NK-92 (cell line): ENCODE measurements around the gene SMCHD1.
"Not testable (repeated sequence)": the region's sequence is repeated elsewhere in the genome, so short reads cannot be mapped to it uniquely, and the experiment has no call there.

ENCODE experiments used
- DNase-seq: peaks from one replicate; lab custom pipeline; 2025; ENCODE audit not compliant: unreplicated experiment; lab: John Stamatoyannopoulos, UW

SMCHD1 gene

GRCh38 chr18:2811416-2811815 lies 155.9 kb downstream of the SMCHD1 start:
- no peak for DNase-seq

DNA sequence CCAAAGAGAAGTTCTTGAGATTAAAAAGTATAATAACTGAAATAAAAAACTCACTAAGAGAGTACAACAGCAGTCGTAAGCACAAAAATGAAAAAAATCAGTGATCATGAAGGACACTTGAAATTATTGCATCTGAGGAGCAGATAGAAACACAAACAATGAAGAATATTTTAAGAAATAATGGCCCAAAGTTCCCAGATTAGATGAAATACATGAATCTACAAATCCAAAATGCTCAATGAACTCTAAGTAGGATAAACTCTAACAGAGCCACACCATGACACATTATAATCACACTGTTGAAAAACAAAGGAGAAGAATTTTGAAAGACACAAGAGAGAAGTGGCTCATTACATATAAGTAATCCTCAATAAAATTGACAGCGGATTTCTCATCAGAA lies 159.4 kb downstream of the SMCHD1 start:
- no peak for DNase-seq

DNA sequence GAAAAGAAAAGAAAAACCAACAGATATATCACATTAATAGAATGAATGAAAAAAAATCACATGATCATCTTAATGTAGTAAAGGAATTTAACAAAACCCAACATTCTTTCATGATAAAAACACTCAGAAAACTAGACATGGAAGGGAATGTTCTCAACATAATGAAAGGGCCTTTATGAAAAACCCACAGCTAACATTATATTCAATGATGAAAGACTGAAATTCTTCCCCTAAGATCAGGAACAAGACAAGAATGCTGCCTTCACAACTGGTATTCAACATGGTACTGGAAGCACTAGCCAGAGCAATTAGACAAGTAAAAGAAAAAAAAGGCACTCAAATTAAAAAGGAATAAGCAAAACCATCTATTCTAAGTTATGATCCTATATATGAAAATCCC lies 162.8 kb downstream of the SMCHD1 start:
- DNase-seq: no peak

DNA sequence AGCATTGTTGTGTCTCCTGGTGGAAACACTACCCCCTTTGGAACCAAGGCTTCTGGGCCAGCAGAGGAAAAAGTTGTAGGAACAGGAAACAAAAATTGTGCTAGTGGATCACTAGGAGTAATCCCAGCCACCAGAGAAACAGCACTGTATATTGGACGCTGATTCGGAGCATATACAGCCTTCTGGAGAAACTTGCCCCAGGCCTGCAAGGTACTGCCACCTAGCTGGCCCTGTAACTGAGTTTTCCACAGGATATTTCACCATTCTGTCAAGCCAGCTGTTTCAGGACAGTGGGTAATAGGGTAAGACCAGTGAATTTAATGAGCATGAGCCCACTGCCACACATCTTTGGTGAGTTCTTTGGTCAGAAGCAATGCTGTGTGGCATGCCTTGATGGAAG lies 166.2 kb downstream of the SMCHD1 start:
- no peak for DNase-seq

DNA sequence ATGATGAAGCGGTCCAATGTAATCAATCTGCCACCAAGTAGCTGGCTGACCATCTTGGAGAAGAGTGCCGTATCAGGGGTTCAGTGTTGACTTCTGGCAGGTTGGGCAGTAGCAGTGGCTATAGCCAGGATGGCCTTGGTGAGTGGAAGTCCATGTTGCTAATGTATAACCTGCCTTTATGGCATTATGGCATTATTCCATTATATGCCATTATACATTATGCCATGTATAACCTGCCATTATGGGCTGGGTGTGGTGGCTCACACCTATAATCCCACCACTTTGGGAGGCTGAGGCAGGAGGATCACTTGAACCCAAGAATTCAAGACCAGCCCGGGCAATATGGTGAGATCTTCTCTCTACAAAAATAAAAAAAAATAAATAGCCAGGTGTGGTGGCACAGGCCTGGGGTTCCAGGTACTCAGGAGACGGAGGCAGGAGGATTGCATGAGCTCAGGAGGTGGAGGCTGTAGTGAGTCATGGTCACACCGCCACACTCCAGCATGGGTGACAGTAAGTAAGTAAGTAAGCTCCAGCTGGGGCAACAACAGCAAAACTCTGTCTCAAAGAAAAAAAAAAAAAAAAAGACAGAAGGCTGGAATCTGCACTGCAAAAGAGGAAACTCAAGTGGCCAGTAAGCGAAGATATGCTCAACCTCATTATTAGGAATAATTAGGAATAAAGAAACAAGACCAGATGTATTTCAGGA lies 166.8 kb downstream of the SMCHD1 start:
- DNase-seq: no peak

DNA sequence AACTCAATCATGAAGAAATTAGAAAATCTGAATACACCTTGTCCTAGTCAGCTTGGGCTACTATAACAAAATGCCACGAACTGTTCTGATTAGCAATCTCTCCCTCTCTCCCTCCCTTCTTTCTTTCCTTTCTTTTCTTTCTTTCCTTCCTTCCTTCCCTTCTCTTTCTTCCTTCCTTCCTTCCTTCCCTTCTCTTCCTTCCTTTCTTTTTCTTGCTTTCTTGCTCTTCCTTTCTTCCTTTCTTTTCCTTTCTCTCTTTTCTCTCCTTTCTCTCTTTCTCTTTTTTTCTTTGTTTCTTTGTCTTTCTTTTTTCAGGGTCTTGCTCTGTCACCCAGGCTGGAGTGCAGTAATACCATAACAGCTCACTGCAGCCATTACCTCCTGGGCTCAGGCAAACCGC lies 167.7 kb downstream of the SMCHD1 start:
- no peak for DNase-seq

DNA sequence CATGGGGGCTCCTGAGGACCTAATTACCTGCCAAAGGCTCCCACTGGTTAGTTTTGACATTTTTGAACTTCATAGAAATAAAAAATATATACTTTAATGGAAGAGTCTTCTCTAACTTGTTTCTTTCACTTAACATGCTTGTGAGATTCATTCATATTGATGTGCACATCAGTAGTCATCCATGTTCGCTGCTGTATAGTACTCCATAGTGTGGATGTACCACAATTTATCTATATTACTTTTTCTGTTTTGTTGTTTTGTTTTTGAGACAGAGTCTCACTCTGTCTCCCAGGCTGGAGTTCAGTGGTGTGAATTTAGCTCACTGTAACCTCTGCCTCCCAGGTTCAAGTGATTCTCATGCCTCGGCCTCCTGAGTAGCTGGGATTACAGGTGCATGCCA lies 168.4 kb downstream of the SMCHD1 start:
- no peak for DNase-seq

GRCh38 chr18:2824865-2825264 lies 169.3 kb downstream of the SMCHD1 start:
- DNase-seq: no peak

GRCh38 chr18:2825613-2826175 lies 170.2 kb downstream of the SMCHD1 start:
- no peak for DNase-seq

GRCh38 chr18:2826581-2826980 lies 171.1 kb downstream of the SMCHD1 start:
- DNase-seq: no peak

DNA sequence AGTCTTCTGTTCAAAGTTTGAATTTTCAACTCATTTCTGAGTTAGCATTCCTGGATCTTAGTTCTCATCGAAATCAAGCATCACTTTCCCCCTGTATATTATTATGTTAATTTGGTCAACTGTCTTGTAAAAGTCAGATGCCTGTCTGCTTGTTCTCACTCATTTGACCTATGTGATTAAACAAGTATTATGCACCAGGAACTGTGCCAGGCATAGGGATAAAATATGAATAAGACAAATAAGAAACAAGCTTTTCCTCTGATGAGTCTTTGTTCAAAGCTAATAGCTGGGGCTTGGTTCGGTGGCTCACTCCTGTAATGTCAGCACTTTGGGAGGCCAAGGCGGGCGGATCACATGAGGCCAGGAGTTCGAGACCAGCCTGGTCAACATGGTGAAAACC lies 171.5 kb downstream of the SMCHD1 start:
- no peak for DNase-seq

DNA sequence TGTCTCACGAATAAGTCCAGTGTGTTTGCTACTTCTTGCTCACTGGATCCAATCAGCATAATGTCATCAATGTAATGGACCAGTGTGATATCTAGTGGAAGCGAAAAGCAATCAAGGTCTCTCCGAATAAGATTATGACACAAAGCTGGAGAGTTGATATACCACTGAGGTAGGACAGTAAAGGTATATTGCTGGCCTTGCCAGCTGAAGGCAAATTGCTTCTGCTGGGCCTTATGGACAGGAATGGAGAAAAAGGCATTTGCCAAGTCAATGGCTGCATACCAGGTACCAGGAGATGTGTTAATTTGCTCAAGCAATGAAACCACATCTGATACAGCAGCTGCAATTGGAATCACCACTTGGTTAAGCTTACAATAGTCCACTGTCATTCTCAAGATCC lies 180.6 kb downstream of the SMCHD1 start:
- DNase-seq: not testable (repeated sequence)

DNA sequence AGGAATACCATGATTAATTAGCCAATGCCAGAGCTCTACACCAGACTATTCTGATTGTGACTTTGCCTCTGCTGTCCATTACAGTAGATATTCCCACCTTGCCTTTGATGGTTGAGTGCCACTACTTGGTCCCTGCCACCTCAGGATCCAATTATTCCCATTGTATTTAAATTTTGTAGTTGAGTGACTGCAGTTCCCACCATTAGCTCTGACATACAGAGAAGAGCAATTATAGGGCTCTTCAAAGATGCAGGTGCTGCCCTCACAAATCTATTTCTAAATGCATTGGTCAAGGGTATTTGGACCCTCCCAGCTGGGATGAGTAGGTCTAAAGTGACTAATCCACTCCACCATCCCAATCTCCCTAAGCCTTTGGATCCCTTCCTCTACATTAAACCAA lies 181.8 kb downstream of the SMCHD1 start:
- not testable (repeated sequence) for DNase-seq

- DNase-seq: no peak
These were observed 183.7 kb downstream of the SMCHD1 start for GRCh38 chr18:2839202-2839601.

DNA sequence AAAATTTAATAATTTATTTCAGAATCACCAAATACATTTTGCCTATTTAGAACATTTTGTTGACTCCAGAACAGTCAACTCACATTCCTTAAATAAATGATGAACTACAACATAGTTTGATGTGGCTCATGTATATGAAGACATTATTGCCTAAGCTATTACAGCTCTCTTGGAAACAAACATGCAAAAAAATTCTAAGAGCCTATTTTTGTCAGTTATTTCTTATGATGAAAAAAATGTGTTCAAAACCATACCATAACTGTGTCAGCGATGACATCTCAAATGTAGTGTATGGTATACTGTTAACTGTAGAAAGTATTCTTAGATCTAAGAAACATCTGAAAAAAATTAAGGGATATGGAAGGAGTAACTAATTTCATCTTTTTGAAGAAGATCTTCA lies 185.0 kb downstream of the SMCHD1 start:
- DNase-seq: no peak

GRCh38 chr18:2843146-2843545 lies 187.6 kb downstream of the SMCHD1 start:
- DNase-seq: no peak

DNA sequence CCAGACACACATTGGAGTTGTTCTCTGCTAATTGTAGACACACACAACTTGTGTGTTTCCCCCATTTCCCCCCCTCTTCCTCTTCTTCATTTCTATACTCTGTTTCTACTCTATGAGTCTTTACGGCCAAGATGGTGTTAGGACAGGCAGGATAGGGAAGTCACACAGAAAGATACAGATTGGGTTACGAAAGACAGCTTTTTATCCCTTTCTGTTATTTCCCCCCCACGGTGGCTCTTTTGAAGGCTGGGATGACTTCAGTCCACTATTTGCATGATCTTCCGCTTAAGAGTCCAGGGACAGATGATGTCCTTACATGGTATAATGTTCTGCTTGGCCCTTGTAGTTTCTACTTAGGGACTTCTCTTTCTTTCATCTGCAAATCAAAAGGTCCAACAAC lies 189.6 kb downstream of the SMCHD1 start:
- no peak for DNase-seq

DNA sequence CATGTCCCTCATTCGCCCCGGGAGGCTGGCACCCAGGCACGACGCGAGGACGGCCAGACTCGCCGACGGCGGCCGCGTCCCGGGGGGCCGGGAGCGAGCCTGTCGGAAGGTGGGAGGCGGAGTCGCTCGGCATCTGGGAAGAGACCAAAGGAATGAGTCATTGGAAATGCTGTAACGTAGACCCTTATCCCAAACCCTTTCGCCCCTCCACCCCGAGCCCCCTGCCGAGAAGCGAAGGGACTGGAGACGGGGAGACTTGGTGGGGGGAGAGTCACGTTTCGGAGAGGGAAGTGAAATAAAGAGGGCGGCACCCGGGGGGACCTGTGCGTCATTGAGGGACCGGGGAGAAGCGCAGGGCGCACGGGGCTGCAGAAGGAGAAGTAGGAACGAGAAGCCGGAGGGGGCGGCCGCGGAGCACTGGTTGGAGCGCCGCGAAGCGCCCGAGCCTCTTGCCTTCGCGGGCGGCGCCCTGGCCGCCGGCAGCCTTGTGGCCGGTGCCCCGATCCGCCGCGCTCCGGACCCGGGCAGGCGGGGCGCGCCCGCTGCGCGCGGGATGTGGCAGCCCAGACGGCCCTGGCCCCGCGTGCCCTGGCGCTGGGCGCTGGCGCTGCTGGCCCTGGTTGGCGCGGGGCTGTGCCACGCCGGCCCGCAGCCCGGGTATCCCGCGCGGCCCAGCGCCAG lies 191.2 kb downstream of the SMCHD1 start, which contains the start of gene EMILIN2:
Gene EMILIN2, plus strand, starts transcription at position 371 of the 681 bp plus-strand sequence. Its CDS starts 183 bp downstream, at position 554.
- DNase-seq: no peak

DNA sequence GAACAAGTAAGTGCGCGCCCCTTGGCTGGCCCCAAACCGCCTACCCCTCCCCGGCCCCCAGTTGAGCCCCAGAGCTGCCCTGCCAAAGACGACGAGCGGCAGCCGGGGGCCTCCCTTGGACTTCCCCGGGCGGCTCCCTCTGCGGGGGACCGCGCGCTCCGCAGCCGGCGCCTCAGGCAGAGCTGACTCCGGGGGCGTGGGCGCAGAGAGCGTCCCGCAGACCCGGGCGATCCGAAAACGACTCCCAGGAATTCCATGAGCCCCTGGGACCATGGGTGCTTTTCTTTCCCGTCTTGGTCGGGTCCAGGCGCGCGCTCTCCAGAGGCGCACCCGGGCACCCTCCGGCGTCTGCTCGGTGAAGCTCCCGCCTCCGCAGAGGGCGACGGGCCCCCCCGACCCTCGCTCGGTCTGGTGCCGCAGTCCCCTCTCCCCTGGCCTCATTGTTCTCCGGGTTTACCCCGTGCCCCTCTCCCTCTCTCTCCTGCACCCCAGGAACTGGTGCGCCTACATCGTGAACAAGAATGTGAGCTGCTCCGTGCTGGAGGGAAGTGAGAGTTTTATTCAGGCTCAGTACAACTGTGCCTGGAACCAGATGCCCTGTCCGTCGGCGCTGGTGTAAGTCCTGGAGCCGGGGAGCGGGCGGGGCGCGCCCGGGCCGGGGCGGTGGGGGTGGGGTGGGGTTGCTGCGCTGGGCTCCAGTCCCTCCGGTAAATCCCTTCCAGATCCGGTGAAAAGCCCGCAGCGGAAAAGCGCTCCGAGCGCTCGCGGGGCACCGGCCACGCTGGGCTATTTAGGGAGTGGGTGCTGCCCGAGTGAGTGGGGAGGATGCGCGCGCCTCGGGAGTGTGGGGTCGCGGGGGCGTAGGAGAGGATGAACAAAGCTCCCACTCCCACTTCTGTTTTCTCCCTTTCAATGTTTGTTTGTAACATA lies 192.1 kb downstream of the SMCHD1 start:
- DNase-seq: no peak

DNA sequence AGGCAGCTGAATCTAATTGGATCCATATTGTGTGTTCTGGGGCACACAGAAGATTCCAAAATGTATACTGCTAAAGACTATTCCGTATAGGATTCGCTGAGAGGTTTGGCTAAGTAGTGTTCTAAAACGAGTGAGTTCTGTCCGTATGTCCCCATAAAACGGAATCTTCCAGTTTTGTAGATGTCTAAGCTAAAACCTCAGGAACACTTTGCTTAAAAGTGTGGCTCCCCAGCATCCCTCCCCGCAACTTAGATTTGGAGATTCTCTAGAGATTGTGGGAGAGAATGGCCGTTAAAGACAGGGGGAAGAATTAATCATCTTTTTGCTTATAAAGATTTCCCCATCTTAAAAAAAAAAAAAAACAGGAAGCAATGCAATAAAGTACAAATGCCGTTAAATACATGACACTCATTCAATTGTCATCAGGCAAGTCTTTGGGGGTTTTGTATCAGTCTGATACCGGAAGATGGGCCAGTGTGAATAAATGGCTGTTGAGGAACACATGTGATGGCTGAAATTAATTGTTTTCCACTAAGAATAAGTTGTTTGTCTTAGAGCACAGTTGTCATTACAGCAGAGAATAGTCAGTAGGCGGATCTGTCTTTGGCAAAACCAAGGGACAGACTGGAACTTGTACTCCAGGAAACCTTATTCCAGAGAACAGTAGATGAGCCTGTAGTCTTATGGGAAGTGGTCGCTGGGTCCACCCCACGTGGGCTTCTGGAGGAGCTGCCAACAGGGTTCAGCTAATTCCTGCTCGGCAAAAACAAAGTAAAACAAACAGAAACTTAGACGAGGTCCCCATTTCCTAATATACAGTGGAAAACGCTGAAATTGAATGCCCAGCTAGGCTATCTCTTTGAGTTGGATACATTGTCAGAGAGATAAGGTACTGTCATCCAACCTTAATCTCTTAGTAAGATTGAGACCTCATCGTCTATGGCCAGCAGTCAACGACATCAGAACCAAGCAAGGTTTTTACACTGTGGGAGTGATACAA lies 193.0 kb downstream of the SMCHD1 start:
- DNase-seq: no peak
